Right atrium auricular region (tissue), 2 donors: Measurements from ENCODE around the gene GFER. TPM values are rescaled to one million over a fixed set of nuclear protein-coding genes. Genes with fewer than 3 reads are reported as not detected.
A peak's percentile ranks its signal among the peaks of the same experiment; 100 is the strongest.

Source experiments
- DNase-seq: peaks from one replicate; pipeline ENCODE4 v3.0.0-alpha.2; 2019; ENCODE audit warnings: low spot score
- H3K27ac ChIP-seq, 2 donors: fragments of 200-600 bp; sonication (generic); 1 replicate in 1 of 2; 2 replicates in 1 of 2; pipeline ENCODE4 v1.5.1; 2016 to 2019
- H3K27me3 ChIP-seq, 2 donors: fragments of 200-600 bp; sonication (generic); one replicate each; pipeline versions ENCODE4 v1.5.1 to v1.6.0; 2017 to 2019
- H3K36me3 ChIP-seq: fragments of 200-600 bp; sonication (generic); one replicate; pipeline ENCODE4 v1.5.1; 2016
- H3K4me1 ChIP-seq, 2 donors: fragments of 200-600 bp; sonication (generic); one replicate each; pipeline versions ENCODE4 v1.5.1 to v1.6.0; 2017 to 2019
- H3K4me3 ChIP-seq, 2 donors: fragments of 200-600 bp; sonication (generic); 1 replicate in 1 of 2; 2 replicates in 1 of 2; pipeline ENCODE4 v1.5.1; 2017 to 2019; ENCODE audit warnings: mild to moderate bottlenecking in 1 of 2, moderate library complexity in 1 of 2
- H3K9me3 ChIP-seq, 2 donors: fragments of 200-600 bp; sonication (generic); one replicate each; pipeline ENCODE4 v1.5.1; 2019
- total RNA-seq, 2 donors: library from RNA; depleted of rRNA; stranded (reverse); fragments of >200 nt; gene quantifications; one replicate each; pipeline ENCODE4 v1.1.0, GENCODE V29; 2016
- TF ChIP-seq, protein P1 (sequence below), 2 donors: fragments of 200-600 bp; sonication (generic); IDR thresholded peaks; one replicate each; pipeline ENCODE4 v1.5.1; 2019; ENCODE audit warnings: antibody characterized with exemption in 2 of 2

GFER gene
- total RNA-seq, 2 donors from 2014 or later: 11.9 to 12.6 TPM

DNA sequence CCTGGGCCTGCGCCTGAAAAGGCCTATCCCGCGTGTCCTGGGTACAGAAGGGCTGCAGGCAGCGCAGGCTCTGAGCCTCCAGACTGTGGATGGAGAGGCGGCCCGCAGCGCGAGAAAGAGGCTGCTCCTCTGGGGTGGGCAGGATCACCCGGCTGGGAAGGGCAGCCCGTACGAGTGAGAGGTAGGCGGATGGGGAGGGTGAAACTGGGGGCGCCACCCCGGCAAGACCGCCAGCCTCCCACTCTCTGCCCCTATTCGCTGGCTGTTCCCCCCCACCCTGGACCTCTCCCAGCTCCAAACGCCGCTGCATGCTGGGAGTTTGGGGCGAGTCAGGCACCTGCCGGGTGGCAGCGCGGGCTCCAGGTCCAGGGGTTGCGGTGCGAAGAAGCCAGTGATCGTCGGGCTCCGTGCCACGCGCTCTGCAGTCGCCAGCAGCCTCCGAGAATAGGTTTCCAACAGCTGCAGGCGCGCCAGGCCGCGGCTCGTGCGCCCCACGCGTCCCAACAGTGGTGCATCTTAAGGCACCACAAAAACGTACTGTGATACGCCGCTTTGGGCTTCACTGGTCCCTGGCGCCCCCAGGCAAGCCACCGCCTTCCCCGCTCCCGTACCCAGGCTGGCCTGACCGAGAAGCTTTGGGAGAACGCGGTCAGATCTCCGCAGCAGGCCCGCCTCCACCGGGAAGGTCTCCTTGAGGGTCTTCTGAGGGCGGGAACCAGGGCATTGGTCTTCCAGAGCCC is 3.8 kb upstream of the GFER start:
- H3K36me3 ChIP-seq: peaks cover 35% of the 10 kb centered on the region
- H3K9me3 ChIP-seq: no peaks in the 10 kb centered on the region
- H3K4me1 ChIP-seq: peaks cover 0 to 40% of the 10 kb centered on the region in 2 donors
- TF ChIP-seq, protein P1, sequence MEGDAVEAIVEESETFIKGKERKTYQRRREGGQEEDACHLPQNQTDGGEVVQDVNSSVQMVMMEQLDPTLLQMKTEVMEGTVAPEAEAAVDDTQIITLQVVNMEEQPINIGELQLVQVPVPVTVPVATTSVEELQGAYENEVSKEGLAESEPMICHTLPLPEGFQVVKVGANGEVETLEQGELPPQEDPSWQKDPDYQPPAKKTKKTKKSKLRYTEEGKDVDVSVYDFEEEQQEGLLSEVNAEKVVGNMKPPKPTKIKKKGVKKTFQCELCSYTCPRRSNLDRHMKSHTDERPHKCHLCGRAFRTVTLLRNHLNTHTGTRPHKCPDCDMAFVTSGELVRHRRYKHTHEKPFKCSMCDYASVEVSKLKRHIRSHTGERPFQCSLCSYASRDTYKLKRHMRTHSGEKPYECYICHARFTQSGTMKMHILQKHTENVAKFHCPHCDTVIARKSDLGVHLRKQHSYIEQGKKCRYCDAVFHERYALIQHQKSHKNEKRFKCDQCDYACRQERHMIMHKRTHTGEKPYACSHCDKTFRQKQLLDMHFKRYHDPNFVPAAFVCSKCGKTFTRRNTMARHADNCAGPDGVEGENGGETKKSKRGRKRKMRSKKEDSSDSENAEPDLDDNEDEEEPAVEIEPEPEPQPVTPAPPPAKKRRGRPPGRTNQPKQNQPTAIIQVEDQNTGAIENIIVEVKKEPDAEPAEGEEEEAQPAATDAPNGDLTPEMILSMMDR (IDR thresholded peaks at IDR 0.05): no peak
- no peak overlapping the region for H3K4me3 ChIP-seq
- DNase-seq: no peak
- peaks cover 7 to 9% of the 10 kb centered on the region in 2 donors for H3K27me3 ChIP-seq
- H3K27ac ChIP-seq: no peak overlapping the region

DNA sequence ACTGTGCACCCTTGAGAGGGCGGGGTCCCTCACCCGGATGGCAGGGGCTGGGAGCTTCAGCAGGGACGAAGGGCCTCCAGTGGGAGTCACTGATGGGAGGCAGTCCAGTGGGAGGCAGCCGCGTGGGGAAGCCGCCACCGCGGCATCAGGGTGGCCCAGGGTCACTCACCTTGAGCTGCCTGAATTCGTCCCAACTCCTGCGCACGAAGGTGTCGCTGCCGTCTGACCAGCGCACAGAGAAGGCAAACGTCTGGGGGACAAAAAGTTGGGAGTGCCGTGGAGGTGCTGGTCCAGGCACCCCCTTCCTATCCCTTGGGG is 3.3 kb upstream of the GFER start:
- Histone ChIP-seq H3K36me3 (peaks cover 33% of the 10 kb centered on the region), H3K4me1 (peaks cover 0 to 42% of the 10 kb centered on the region in 2 donors), H3K9me3 (no peaks in the 10 kb centered on the region), H3K27ac (no peak overlapping the region), H3K27me3 (peaks cover 7 to 9% of the 10 kb centered on the region in 2 donors), H3K4me3 (no peak overlapping the region)
- TF ChIP-seq, protein P1 (IDR thresholded peaks at IDR 0.05): no peak
- no peak for DNase-seq

DNA sequence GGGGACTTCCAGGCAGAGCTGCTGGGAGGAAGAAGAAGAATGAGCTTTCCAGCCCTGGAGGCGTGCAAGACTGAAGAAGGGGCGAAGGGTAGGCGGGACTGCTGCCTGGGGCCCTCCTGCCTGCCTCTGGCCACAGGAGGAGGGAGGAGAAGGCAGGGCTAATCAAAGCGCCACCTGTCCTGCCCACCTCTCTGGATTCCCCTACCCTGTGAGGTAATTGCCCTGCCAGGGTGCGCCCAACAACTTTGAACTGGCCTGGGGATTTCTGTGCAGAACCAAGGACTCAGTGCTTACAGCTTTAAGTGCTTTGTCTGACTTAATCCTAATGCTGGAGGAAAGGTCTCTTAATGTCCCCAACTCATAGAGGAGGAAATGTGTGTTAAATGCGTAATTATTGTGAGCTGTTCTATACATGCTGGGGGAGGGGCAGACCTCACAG is 2.6 kb upstream of the GFER start, which contains the start of gene NOXO1:
Gene NOXO1 (minus strand): TSS at position 72 of the 439 bp plus-strand sequence. CDS start 290 bp downstream, outside the sequence.
- Histone ChIP-seq H3K4me3 (no peak within 1 kb of the TSS), H3K9me3 (no peaks in the 10 kb centered on the region), H3K4me1 (peaks cover 0 to 42% of the 10 kb centered on the region in 2 donors), H3K27me3 (peaks cover 7 to 9% of the 10 kb centered on the region in 2 donors), H3K36me3 (peaks cover 33% of the 10 kb centered on the region), H3K27ac (no peak within 1 kb of the TSS)
- DNase-seq: no peak
- TF ChIP-seq, protein P1 (IDR thresholded peaks at IDR 0.05): no peak

DNA sequence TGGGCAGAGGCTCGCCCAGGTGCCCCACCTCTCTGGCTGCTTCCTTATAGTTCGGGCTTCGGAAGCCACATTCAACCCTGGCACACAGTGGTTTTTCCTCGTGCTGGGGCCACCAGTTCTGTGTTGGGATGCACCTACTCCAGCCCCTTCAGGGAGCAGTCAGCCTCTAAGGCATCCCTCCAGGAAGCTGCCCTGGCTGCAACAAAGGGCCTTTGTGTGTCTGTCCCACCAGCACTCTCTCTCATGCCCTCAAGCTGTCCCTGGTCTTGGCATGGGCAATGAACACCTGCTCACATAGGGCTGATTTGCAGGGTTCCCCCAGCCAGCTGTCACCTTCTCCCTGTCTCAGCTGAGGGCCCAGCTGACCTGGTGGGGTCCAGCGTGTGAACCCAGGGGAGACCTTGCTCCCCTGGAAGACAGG is 2.0 kb upstream of the GFER start:
- Histone ChIP-seq H3K4me1 (peaks cover 0 to 42% of the 10 kb centered on the region in 2 donors), H3K9me3 (no peaks in the 10 kb centered on the region), H3K27ac (no peak overlapping the region), H3K36me3 (peaks cover 29% of the 10 kb centered on the region), H3K4me3 (no peak overlapping the region), H3K27me3 (peaks cover 7 to 9% of the 10 kb centered on the region in 2 donors)
- TF ChIP-seq, protein P1 (IDR thresholded peaks at IDR 0.05): no peak
- DNase-seq: no peak

DNA sequence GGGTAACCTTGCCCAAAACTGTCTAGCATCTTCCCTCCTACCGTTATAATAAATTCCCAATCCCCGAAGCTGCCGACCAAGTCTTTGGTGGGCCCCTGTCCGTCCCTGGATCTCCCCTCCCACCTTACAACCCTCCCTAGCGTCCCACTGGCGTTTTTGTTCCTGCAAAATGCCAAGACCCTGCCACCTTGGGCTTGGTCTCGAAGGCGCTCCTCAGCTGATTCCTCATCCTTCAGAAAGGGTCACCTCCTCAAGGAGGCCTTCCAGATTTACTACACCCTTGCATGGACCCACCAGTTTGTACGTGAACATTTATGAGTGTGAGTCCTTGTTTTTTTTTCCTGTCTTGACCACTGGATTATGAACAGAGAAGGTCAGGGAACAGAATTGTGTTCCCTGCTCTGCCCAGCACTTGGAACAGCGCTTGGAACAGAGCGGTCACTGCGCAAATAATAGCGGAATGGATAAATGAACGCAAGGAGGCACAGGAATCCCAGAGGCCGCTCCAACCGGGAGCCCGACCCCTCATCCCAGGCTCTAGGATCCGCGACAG is 926 bp upstream of the GFER start:
- Histone ChIP-seq H3K36me3 (peaks cover 19% of the 10 kb centered on the region), H3K27ac (peak overlapping the region; percentile 66 to 80), H3K4me3 (peak overlapping the region; percentile 96), H3K27me3 (peaks cover 7 to 9% of the 10 kb centered on the region in 2 donors), H3K4me1 (peaks cover 0 to 42% of the 10 kb centered on the region in 2 donors), H3K9me3 (no peaks in the 10 kb centered on the region)
- DNase-seq: no peak
- TF ChIP-seq, protein P1 (IDR thresholded peaks at IDR 0.05): no peak
